SK-N-MC (cell line): Measurements from ENCODE around the gene SLC37A1.

ENCODE experiments used
- EZH2 ChIP-seq: fragments of 200-600 bp; sonication (generic); IDR thresholded peaks from one replicate; pipeline ENCODE4 v1.6.1; 2017; ENCODE audit warnings: antibody characterized with exemption
- POLR2AphosphoS5 ChIP-seq: IDR thresholded peaks from 2 replicates; pipeline ENCODE4 v1.6.1; 2012; ENCODE audit warnings: mild to moderate bottlenecking, low read depth, low read length, borderline replicate concordance

GRCh38 chr21:42612390-42612789, 98.7 kb downstream of the SLC37A1 start:
- TF ChIP-seq POLR2AphosphoS5 (no peak), EZH2 (no peak)
